ENCODE data around the gene ETAA1.

Gene ETAA1

GRCh38 chr2:67446491-67446911 is 49.4 kb downstream of the ETAA1 start:
- Histone ChIP-seq H2AFZ (ENCODE audit: low read length) (no peak overlapping the region), H3K9me2 (ENCODE audit: low read depth, low read length) (no peaks in the 10 kb centered on the region), H3K27me3 (ENCODE audit: insufficient read depth, low read length) (no peaks in the 10 kb centered on the region), H3K4me1 (ENCODE audit: insufficient read depth, low read length, severe bottlenecking) (no peaks in the 10 kb centered on the region), H3K4me3 (ENCODE audit: low read depth, low read length, poor library complexity, severe bottlenecking) (no peak overlapping the region), H3K4me2 (ENCODE audit: low read length) (no peak overlapping the region), H3F3A (ENCODE audit: insufficient read depth, low read length) (no peaks in the 10 kb centered on the region), H3K27ac (ENCODE audit: low read depth, low read length, poor library complexity, severe bottlenecking) (no peak overlapping the region), H3K9me3 (ENCODE audit: low read length) (no peaks in the 10 kb centered on the region), H4K20me1 (ENCODE audit: insufficient read depth, low read length) (no peaks in the 10 kb centered on the region), H3K36me3 (ENCODE audit: insufficient read depth, low read length) (no peaks in the 10 kb centered on the region), H3K79me2 (ENCODE audit: insufficient read depth, low read length) (no peaks in the 10 kb centered on the region), H3K9ac (ENCODE audit: low read length) (no peak overlapping the region)
- TF ChIP-seq CTCF (IDR thresholded peaks at IDR 0.05; ENCODE audit: low read length) = no peak
- no peak for TF ChIP-seq EZH2 (IDR thresholded peaks at IDR 0.05; ENCODE audit: borderline replicate concordance, low read length)

GRCh38 chr2:67448648-67449047 is 51.5 kb downstream of the ETAA1 start:
- Histone ChIP-seq H3K4me3 (ENCODE audit: low read depth, low read length, poor library complexity, severe bottlenecking) (no peak overlapping the region), H3K36me3 (ENCODE audit: insufficient read depth, low read length) (no peaks in the 10 kb centered on the region), H4K20me1 (ENCODE audit: insufficient read depth, low read length) (no peaks in the 10 kb centered on the region), H3F3A (ENCODE audit: insufficient read depth, low read length) (no peaks in the 10 kb centered on the region), H3K9me3 (ENCODE audit: low read length) (no peaks in the 10 kb centered on the region), H3K27ac (ENCODE audit: low read depth, low read length, poor library complexity, severe bottlenecking) (no peak overlapping the region), H3K9ac (ENCODE audit: low read length) (no peak overlapping the region), H3K27me3 (ENCODE audit: insufficient read depth, low read length) (no peaks in the 10 kb centered on the region), H3K4me2 (ENCODE audit: low read length) (no peak overlapping the region), H2AFZ (ENCODE audit: low read length) (no peak overlapping the region), H3K4me1 (ENCODE audit: insufficient read depth, low read length, severe bottlenecking) (no peaks in the 10 kb centered on the region), H3K9me2 (ENCODE audit: low read depth, low read length) (no peaks in the 10 kb centered on the region), H3K79me2 (ENCODE audit: insufficient read depth, low read length) (no peaks in the 10 kb centered on the region)
- no peak for TF ChIP-seq EZH2 (IDR thresholded peaks at IDR 0.05; ENCODE audit: borderline replicate concordance, low read length)
- TF ChIP-seq CTCF (IDR thresholded peaks at IDR 0.05; ENCODE audit: low read length) = no peak

- Histone ChIP-seq H4K20me1 (ENCODE audit: insufficient read depth, low read length) (no peaks in the 10 kb centered on the region), H3F3A (ENCODE audit: insufficient read depth, low read length) (no peaks in the 10 kb centered on the region), H3K27me3 (ENCODE audit: insufficient read depth, low read length) (no peaks in the 10 kb centered on the region), H3K9me3 (ENCODE audit: low read length) (no peaks in the 10 kb centered on the region), H3K4me1 (ENCODE audit: insufficient read depth, low read length, severe bottlenecking) (no peaks in the 10 kb centered on the region), H3K9ac (ENCODE audit: low read length) (no peak overlapping the region), H3K79me2 (ENCODE audit: insufficient read depth, low read length) (no peaks in the 10 kb centered on the region), H3K4me2 (ENCODE audit: low read length) (no peak overlapping the region), H3K9me2 (ENCODE audit: low read depth, low read length) (no peaks in the 10 kb centered on the region), H2AFZ (ENCODE audit: low read length) (no peak overlapping the region), H3K4me3 (ENCODE audit: low read depth, low read length, poor library complexity, severe bottlenecking) (no peak overlapping the region), H3K36me3 (ENCODE audit: insufficient read depth, low read length) (no peaks in the 10 kb centered on the region), H3K27ac (ENCODE audit: low read depth, low read length, poor library complexity, severe bottlenecking) (no peak overlapping the region)
- no peak for TF ChIP-seq CTCF (IDR thresholded peaks at IDR 0.05; ENCODE audit: low read length)
- TF ChIP-seq EZH2 (IDR thresholded peaks at IDR 0.05; ENCODE audit: borderline replicate concordance, low read length) = no peak
Measured at GRCh38 chr2:67451086-67451832, 54.1 kb downstream of the ETAA1 start.

Data from OCI-LY1 (cell line).